K562 (cell line): ENCODE measurements around the gene AGPAT1. TPM values are rescaled to one million over a fixed set of nuclear protein-coding genes. Genes with fewer than 3 reads are reported as not detected.

ENCODE experiments used
- CXXC5 ChIP-seq: fragments of 250-450 bp; sonication (Bioruptor Pico); IDR thresholded peaks from 2 replicates; pipeline ENCODE4 v1.8.0; 2022; ENCODE audit warnings: inconsistent platforms, mild to moderate bottlenecking, moderate library complexity
- HNRNPL ChIP-seq: fragments of 200-400 bp; formaldehyde crosslinking; IDR thresholded peaks from 2 replicates; pipeline ENCODE4 v1.6.1; 2017; ENCODE audit warnings: low read depth, mild to moderate bottlenecking, low read length
- ILK ChIP-seq: fragments of 450-650 bp; IDR thresholded peaks from 2 replicates; pipeline ENCODE4 v1.6.1; 2016; ENCODE audit warnings: missing genetic modification characterization, low read depth, mild to moderate bottlenecking, missing compliant biosample characterization, moderate library complexity, borderline replicate concordance
- JUND ChIP-seq, 2 experiments: IDR thresholded peaks; 2 replicates in 1 of 2; 3 replicates in 1 of 2; pipeline ENCODE4 v1.6.1; 2011; ENCODE audit warnings: borderline replicate concordance in 2 of 2, low read depth in 2 of 2, low read length in 2 of 2, improper control_type of control experiment in 1 of 2, missing biosample characterization in 1 of 2, missing genetic modification characterization in 1 of 2, missing genetic modification reagents in 1 of 2
- KAT8 ChIP-seq: fragments of 450-650 bp; IDR thresholded peaks from 2 replicates; pipeline ENCODE4 v1.6.1; 2016; ENCODE audit warnings: low read depth, mild to moderate bottlenecking
- KDM2B ChIP-seq: fragments of 250-450 bp; sonication (Bioruptor Pico); IDR thresholded peaks from 2 replicates; pipeline ENCODE4 v1.8.0; 2021; ENCODE audit warnings: mild to moderate bottlenecking, moderate library complexity
- MEF2D ChIP-seq: conservative IDR thresholded peaks from 2 replicates; pipeline ENCODE4 v1.6.1; 2016; ENCODE audit warnings: low read depth, missing genetic modification characterization, missing compliant biosample characterization
- MYBL2 ChIP-seq, 2 experiments: fragments of 450-650 bp in 1 of 2; sonication (generic) in 1 of 2; formaldehyde crosslinking in 1 of 2; IDR thresholded peaks; 2 replicates each; pipeline versions ENCODE4 v1.6.1 to v1.8.1; 2017 to 2022; ENCODE audit warnings: borderline replicate concordance in 1 of 2, inconsistent platforms in 1 of 2, low read depth in 1 of 2, mild to moderate bottlenecking in 1 of 2, missing genetic modification reagents in 1 of 2, moderate library complexity in 1 of 2
- NFATC3 ChIP-seq: fragments of 450-650 bp; IDR thresholded peaks from 2 replicates; pipeline ENCODE4 v1.6.1; 2017; ENCODE audit warnings: mild to moderate bottlenecking
- OTX1 ChIP-seq: fragments of 450-650 bp; formaldehyde crosslinking; IDR thresholded peaks from 2 replicates; pipeline ENCODE4 v1.4.0; 2022; ENCODE audit warnings: mild to moderate bottlenecking
- SAFB ChIP-seq: fragments of 200-400 bp; formaldehyde crosslinking; IDR thresholded peaks from 2 replicates; pipeline ENCODE4 v1.6.1; 2017; ENCODE audit warnings: low read depth, low read length, borderline replicate concordance
- SRSF9 ChIP-seq: fragments of 200-400 bp; formaldehyde crosslinking; IDR thresholded peaks from 2 replicates; pipeline ENCODE4 v1.6.1; 2017; ENCODE audit warnings: low read depth, low read length, borderline replicate concordance
- STAT5A ChIP-seq: IDR thresholded peaks from 2 replicates; pipeline ENCODE4 v1.6.1; 2012; ENCODE audit warnings: low read length, inconsistent platforms, borderline replicate concordance
- ZNF311 ChIP-seq: fragments of 250-450 bp; sonication (Bioruptor Pico); IDR thresholded peaks from 2 replicates; pipeline ENCODE4 v1.4.0; 2020; ENCODE audit warnings: mild to moderate bottlenecking, moderate library complexity
- polyA plus RNA-seq, 8 experiments: library from polyadenylated mRNA; depleted of rRNA in 4 of 8; stranded (reverse) in 5 of 8; unstranded in 3 of 8; fragments of >200 nt; fragmentation: Nextera tagmentation in 2 of 8; fragmentation: Illumina TruSeq in 1 of 8; extraction: Ambion mirVana in 2 of 8; extraction: Trizol in 1 of 8; gene quantifications; 2 replicates each; pipeline versions ENCODE4 v1.2.1 to v1.2.3, GENCODE V29; 2011 to 2014; ENCODE audit warnings: inconsistent platforms in 1 of 8, missing spikeins in 1 of 8
- total RNA-seq, 7 experiments: library from RNA; depleted of rRNA in 6 of 7; stranded (reverse); fragments of >200 nt in 6 of 7; fragmentation: Illumina TruSeq in 2 of 7; extraction: Trizol in 2 of 7; gene quantifications; 2 replicates each; pipeline versions ENCODE4 v1.2.1 to v1.2.3, GENCODE V29; 2011 to 2021; ENCODE audit warnings: low replicate concordance in 1 of 7
- TF ChIP-seq, protein P1 (sequence below): fragments of 250-450 bp; sonication (Bioruptor Pico); IDR thresholded peaks from 2 replicates; pipeline ENCODE4 v1.5.0; 2021; ENCODE audit warnings: mild to moderate bottlenecking, moderate library complexity
- TF ChIP-seq, protein P2 (sequence below), 2 experiments: fragments of 250-450 bp in 1 of 2; fragments of 450-650 bp in 1 of 2; sonication (Bioruptor Pico) in 1 of 2; IDR thresholded peaks; 2 replicates each; pipeline versions ENCODE4 v1.6.1 to v1.8.0; 2016 to 2021; ENCODE audit warnings: mild to moderate bottlenecking in 2 of 2, moderate library complexity in 2 of 2, missing compliant biosample characterization in 1 of 2, missing genetic modification characterization in 1 of 2
- TF ChIP-seq, protein P3 (sequence below), 2 experiments: fragments of 450-650 bp; conservative IDR thresholded peaks; 2 replicates each; pipeline ENCODE4 v1.6.1; 2017; ENCODE audit warnings: mild to moderate bottlenecking in 2 of 2, moderate library complexity in 2 of 2

The AGPAT1 gene
- total and polyA plus RNA-seq, 9 of the 15 experiments (the other 6 are each of a cell fraction or from before 2014, with no cell fraction given) = 37.9 to 176 (median 69.4) TPM

DNA sequence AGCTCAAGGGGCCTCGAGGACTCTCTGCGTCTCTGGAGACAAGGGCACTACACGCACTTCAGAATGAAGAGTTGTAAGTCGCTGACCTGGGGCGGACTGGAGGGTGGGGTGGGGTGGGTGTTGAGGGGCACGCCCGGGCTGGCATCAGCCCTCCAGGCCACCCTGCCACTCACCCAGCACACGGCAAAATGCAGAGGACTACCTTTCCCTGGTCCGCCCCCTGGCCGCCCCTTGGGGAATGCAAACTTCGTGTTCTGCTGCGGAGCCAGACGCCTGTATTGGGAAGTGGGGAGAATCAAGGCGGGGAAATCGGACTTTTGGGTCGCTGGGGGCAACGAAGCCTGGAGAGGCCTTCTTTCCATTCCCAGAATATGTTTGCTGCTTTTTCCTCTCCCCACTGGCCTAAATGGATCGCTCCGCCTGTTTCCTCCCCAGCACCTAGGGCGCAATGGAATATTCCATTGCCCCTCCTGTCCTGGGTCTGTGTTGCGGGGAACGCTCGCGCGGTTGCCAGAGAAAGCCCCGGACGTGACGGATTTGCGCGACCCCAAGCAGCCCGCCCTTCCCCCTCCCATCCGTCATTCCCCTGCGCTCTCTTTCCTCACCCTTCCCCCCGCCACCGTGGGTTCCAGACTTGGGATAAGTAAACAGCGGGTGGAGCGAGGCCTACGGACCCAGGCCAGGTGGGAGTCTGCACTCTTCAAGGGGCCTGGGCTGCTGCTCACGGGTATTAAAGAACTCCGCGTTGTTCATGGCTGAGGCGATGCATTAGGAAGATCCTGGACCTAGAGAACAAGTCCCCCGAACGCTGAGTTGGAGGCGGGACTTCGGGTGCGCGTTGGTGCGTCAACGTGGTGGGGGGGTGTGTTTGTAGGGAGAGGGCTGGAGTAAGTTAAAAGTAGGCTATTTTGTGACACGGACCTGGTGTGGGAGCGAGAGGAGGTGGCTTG lies 22.0 kb downstream of the AGPAT1 start, which contains the start of gene PPT2 (continued):
- TF ChIP-seq NFATC3 (no peak), ZNF311 (no peak), STAT5A (peak; percentile 12; the same call in 1 of the 2 replicates), CXXC5 (CRISPR knock-in tag) (peak; percentile 89), KAT8 (no peak), HNRNPL (no peak; the same call in 1 of the 2 replicates), JUND (IDR thresholded peaks at IDR 0.05; ENCODE audit: borderline replicate concordance, low read depth, low read length) (peak; percentile 94), JUND (tag; IDR thresholded peaks at IDR 0.05; ENCODE audit: borderline replicate concordance, low read depth, low read length) (peak; percentile 55; the same call in 1 of the 3 replicates), OTX1 (CRISPR knock-in tag) (peak; percentile 15; the same call in 1 of the 2 replicates), KDM2B (CRISPR knock-in tag) (no peak), ILK (tag) (no peak), SRSF9 (no peak), MYBL2 (IDR thresholded peaks at IDR 0.05; ENCODE audit: low read depth) (no peak), MYBL2 (CRISPR knock-in tag; IDR thresholded peaks at IDR 0.05; ENCODE audit: borderline replicate concordance) (no peak), SAFB (no peak; the same call in 1 of the 2 replicates), MEF2D (tag) (peak; percentile 39; the same call in 1 of the 2 replicates)
- TF ChIP-seq, protein P1, sequence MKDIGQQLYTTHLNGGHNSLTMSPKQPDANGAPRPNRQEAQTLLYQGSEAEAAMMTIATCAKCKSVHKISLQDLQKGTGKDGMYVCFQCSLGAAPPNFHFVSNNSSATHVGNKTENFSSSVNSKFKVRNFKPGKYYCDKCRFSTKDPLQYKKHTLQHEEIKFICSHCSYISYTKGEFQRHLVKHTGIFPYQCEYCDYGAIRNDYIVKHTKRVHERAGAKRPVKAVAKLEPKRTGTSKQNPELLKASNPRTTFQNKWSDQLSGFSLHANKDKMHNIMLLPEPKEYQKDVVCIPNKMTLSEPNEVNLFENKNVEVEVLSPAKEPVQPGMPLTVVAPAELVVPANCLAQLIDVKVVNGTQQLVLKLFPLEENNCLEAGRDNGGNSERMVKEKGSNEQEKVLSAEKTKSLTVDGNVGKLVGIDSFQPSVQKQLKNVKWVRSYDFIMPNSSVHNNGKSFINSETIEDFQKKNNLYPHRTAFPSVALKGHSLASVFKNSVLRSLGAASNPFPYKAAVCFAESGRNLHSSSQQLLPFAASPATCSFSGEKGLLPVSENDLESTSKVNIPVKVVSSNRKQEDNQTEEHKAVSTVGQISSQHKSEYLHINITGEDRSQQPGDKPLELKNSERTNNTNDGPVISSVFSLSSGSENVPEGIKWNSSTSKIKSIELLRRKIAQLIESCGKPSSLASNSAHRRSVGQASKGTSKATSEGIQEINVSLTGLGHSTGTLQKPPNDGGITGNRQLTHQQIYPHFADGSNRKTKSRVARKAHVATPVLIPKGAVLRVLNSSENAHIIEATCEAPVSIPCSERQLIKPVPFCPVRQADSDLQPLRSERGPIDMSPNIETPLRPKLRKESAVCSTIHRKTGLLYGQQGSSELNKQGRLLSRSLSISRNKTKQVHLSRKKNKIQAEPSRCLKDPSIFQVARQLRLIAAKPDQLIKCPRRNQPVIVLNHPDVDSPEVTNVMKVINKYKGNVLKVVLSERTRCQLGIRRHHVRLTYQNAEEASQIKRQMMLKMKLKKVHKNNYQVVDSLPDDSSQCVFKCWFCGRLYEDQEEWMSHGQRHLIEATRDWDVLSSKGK (CRISPR knock-in tag) = no peak
- TF ChIP-seq, protein P2, sequence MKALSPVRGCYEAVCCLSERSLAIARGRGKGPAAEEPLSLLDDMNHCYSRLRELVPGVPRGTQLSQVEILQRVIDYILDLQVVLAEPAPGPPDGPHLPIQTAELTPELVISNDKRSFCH (CRISPR knock-in tag; IDR thresholded peaks at IDR 0.05) = no peak
- TF ChIP-seq, protein P2 (tag; IDR thresholded peaks at IDR 0.05) = peak; percentile 38
- TF ChIP-seq, protein P3, sequence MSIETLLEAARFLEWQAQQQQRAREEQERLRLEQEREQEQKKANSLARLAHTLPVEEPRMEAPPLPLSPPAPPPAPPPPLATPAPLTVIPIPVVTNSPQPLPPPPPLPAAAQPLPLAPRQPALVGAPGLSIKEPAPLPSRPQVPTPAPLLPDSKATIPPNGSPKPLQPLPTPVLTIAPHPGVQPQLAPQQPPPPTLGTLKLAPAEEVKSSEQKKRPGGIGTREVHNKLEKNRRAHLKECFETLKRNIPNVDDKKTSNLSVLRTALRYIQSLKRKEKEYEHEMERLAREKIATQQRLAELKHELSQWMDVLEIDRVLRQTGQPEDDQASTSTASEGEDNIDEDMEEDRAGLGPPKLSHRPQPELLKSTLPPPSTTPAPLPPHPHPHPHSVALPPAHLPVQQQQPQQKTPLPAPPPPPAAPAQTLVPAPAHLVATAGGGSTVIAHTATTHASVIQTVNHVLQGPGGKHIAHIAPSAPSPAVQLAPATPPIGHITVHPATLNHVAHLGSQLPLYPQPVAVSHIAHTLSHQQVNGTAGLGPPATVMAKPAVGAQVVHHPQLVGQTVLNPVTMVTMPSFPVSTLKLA (conservative IDR thresholded peaks at IDR 0.05) = peak in 1 of 2 experiments; percentile 97; a peak in 2 of 4 replicates
